ENCODE measurements around the gene PFN4.

Gene PFN4

DNA sequence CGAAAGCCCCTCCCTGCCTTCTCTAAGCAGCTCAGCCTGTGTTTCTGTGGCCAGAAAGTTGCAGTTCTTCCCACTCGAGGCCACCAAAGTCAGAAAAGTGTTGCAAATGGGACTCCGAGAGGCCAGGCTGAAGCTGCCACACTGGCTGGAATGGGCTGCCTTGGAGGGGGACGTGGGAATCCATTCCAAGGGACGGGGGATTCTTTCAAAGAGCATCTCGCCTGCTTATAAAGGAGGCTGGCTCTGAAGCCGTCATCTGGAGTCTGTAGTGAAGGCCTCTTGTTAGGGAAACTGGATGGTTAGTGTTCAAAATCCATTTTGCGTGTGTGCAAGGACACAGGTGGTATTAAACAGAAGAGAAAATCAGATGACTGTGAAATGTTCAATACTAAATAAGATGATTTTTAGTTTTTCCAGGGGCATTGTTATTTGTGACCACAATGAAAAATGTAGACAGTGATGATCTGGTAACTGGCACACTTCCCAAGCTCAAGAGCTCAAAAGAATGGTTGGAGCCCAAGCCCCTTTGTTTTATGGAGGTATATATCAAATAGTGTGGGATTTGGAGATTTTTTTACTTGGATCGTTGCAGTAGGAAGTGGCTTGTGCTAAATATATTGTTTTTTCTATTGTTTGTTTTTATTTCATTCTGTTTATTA lies 917 bp upstream of the PFN4 start:
- TF ChIP-seq, protein P1, sequence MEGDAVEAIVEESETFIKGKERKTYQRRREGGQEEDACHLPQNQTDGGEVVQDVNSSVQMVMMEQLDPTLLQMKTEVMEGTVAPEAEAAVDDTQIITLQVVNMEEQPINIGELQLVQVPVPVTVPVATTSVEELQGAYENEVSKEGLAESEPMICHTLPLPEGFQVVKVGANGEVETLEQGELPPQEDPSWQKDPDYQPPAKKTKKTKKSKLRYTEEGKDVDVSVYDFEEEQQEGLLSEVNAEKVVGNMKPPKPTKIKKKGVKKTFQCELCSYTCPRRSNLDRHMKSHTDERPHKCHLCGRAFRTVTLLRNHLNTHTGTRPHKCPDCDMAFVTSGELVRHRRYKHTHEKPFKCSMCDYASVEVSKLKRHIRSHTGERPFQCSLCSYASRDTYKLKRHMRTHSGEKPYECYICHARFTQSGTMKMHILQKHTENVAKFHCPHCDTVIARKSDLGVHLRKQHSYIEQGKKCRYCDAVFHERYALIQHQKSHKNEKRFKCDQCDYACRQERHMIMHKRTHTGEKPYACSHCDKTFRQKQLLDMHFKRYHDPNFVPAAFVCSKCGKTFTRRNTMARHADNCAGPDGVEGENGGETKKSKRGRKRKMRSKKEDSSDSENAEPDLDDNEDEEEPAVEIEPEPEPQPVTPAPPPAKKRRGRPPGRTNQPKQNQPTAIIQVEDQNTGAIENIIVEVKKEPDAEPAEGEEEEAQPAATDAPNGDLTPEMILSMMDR (IDR thresholded peaks at IDR 0.05; ENCODE audit: low read depth, low read length): no peak

DNA sequence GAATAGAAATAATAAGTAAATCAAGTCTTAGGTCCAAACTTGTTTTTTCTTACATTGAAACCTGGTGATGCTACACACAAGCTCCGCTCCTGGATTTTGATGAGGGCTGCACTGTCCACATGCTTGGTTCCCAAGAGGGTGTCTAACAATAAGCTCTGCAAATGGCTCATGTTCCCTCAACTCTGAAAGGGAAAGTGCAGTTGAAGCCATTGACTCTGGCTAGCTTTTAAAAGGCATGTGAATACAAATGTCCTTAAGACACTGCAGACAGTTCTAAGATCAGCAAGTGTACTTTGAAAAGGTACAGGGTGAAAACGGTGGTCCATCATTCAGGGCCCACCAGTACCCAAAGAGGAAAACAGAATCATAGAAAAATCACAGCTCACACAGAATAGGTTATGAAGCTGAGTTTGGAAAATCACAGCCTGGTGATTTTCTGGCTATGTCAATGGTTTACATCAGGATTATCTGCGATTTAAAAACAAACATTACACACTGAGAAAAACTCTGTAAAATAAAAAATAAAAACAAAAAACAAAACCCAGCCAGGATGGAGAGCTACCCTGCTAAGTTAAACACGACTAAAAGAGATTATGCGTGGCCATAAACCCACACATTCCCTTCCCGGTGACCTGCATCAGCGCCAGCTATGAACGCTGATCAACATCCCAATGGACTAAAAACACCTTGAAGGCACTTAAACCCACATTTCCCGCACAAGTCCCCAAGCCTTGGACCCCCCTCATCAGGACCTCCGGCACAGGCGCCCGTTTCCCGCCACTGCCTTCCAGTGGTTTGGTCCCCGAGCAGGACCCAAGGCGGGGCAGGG lies 554 bp downstream of the PFN4 start:
- TF ChIP-seq, protein P1 (IDR thresholded peaks at IDR 0.05; ENCODE audit: low read depth, low read length): no peak

More for the DNA sequence above, 917 bp upstream of the PFN4 start:
- peak overlapping the region; percentile 75 for H3K4me3 ChIP-seq (ENCODE audit: low read depth, low read length)

DNA sequence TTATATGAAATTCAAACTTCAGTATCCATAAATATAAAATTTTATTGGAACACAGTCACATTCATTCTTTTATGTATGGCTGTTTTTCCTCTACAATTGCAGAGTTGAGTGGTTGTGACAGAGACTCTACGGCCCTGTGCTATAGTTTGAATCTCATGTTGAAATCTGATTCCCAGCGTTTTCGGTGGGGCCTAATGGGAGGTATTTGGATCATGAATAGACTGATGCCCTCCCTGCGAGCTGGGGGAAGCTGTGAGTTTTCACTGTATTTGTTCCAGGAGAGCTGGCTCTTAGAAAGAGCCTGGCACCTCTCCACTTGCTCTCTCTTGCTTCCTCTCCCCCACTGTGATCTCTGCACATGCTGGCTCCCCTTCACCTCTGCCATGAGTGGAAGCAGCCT lies 1.7 kb downstream of the PFN4 start:
- H3K4me3 ChIP-seq (ENCODE audit: low read depth, low read length): no peak overlapping the region
- TF ChIP-seq, protein P1 (IDR thresholded peaks at IDR 0.05; ENCODE audit: low read depth, low read length): no peak

More for the DNA sequence above, 554 bp downstream of the PFN4 start:
- H3K4me3 ChIP-seq (ENCODE audit: low read depth, low read length): peak overlapping the region; percentile 75

DNA sequence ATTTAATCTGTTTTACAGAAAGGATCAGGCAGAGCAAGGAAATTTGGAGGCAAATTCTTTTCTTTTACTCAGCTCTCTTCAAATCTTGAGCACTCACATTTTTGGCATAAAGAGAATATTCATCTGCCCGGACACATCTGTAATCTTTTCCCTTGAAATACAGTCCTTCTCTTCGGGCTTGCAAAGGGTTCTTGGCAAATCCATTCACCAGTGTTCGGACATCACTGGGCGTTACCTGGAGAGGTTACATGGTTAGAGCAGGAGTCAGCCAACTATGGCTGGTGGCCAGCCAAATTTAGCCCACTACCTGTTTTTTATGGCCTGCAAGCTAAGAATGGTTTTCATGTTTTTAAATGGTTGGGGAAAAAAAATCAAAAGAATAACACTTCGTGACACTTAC lies 2.1 kb downstream of the PFN4 start:
- TF ChIP-seq, protein P1 (IDR thresholded peaks at IDR 0.05; ENCODE audit: low read depth, low read length): no peak

DNA sequence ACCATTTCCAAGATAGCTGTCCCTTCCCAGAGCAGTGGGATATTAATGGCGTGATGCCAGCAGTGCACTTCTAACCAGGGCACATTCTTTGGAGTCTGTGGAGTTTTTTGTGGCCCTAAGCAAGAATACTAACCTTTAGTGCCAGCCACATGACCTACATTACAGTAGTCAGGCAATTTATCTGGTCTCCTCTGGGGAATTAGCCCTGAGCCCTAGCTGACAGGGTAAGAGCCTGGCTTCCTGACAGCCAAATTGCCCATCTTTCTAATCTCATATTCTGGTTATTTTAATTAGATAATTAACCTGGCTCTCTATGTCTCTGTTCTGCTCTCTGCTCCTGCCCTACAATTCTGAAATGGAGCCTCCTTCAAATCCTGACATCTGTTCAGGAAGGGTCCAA lies 5.2 kb downstream of the PFN4 start:
- no peak overlapping the region for H3K4me3 ChIP-seq (ENCODE audit: low read depth, low read length)
- TF ChIP-seq, protein P1 (IDR thresholded peaks at IDR 0.05; ENCODE audit: low read depth, low read length): no peak

More for the DNA sequence above, 2.1 kb downstream of the PFN4 start:
- no peak overlapping the region for H3K4me3 ChIP-seq (ENCODE audit: low read depth, low read length)

DNA sequence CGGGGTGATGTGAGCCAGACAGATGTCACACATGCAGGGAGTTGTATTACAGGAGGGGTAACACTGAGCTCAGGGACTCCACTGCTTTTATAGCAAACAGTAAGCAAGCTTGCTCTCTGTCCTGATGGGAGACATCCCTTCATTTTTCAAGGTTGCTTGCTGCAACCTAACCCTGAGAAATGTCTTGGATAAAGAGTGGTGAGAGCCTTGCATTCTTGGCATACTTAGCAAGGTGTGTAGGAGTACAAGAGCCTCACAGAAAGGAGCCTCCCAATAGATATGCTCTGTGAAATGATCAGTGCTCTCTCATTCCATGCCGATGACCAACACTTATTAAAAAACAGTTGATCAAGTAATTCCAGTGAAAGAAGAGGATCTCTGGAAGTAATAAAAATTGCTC lies 8.1 kb downstream of the PFN4 start:
- TF ChIP-seq, protein P1 (IDR thresholded peaks at IDR 0.05; ENCODE audit: low read depth, low read length): no peak
- no peak overlapping the region for H3K4me3 ChIP-seq (ENCODE audit: low read depth, low read length)

DNA sequence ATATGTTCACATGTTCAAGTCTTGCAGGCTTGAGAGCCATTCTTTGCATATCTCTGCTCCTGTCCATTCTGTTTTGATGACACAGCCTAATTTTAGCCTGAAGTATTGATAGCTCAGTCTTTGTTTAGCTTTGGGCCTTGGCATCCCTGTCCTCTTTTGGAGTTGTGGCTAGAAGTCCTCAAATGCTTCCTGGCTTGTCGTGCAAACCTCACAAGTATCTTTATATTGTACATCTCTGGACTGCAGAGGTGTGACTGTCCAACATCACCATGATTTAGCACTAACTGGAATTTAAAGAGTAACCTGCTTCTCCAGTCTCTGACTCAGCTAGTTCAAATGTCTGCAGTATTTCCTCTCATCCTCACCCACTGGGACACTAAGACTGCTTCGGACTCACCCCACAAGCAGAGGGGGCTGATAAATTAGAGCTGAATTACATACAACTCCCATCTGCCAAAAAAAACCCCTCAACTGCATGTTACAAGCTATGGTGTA lies 11.7 kb downstream of the PFN4 start:
- TF ChIP-seq, protein P1 (IDR thresholded peaks at IDR 0.05; ENCODE audit: low read depth, low read length): no peak

More for the DNA sequence above, 11.7 kb downstream of the PFN4 start:
- H3K4me3 ChIP-seq (ENCODE audit: low read depth, low read length): no peak overlapping the region
